GM18507 (cell line): Measurements from ENCODE around the gene NPAS3.
A peak's percentile ranks its signal among the peaks of the same experiment; 100 is the strongest.

ENCODE experiments used
- DNase-seq: peaks from one replicate; pipeline ENCODE4 v3.0.0; 2011; ENCODE audit warnings: low read depth; ENCODE audit not compliant: insufficient read length; ENCODE audit errors: extremely low spot score
- FAIRE-seq: peaks from 2 replicates; lab custom pipeline; 2011; peaks lifted over from hg19 to GRCh38; lab: Jason Lieb, UNC

Gene NPAS3

DNA sequence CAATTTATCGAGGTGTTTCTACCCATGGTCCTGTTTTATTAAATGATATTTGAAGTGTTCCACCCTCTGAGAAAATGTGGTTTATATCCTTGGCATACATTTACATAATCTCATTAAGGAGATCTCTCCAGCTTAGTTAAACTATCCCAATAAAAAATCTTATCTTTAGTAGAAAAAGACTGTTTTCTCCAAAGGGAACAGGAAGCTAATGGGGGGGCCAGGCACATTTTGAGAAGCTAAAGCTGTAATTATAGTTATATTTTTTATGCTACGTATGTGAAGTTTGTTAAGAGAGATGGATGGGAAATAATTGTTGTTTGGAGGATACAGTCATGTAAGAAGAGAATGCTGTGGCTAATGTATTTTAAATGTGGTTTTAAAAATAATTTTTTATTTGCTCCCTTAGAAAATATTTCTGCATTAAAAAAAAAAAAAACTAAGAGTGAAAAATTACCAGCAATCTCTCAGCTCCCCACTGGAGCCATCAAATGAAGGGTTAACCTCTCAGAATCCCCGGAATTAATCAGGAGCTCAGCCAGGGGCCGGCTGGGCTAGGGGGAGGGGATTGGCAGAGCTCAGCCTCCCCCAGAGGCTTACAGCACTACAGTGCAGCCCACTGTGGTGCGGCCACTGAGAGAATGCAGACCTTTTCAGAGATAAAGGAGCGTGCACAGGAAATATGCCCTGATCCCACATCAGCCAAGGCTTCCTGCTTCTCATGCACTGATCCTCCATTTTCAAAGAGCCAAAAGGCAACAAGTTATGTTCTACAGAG lies 826.4 kb downstream of the NPAS3 start:
- DNase-seq (no peak), FAIRE-seq (no peak)

DNA sequence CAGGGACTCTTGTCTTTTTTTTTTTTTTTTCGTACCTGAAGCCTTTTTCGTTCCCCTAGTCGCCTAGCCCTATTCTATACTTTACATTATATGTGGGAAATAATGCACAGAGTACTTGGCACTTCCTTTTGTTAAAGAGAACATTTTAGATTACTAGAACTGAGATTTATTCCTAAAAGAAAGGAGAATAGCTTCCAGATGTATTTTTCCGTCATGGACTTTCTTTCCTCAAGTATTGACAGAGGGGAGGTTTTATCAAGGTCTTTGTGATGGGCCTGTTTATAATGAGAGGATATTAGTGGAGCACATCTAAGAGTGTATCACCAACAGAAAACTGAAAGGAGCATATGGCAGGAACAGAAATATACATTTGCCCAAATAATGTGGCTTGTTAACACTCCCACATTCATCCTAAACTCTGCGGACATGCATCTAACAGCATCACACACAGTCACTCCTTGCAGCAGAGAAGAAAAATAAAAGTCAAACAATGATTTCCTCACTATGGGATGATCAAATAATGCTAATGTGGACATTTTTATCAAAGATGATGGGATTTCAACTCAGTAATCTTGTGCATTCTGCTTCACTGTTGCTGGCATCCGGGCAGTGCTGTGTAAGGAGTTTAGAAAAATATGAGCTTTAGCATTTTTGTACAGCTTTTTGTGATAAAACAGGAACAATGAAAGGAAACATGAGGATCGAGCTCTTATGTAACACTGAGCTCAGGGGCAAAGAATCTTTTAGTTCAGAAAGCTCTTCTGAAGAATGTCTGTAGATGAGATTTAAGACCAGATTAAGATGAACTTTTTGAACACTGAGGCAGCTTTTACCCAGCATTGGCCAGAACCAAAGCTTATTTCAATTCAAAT lies 829.1 kb downstream of the NPAS3 start:
- FAIRE-seq (no peak), DNase-seq (no peak)

DNA sequence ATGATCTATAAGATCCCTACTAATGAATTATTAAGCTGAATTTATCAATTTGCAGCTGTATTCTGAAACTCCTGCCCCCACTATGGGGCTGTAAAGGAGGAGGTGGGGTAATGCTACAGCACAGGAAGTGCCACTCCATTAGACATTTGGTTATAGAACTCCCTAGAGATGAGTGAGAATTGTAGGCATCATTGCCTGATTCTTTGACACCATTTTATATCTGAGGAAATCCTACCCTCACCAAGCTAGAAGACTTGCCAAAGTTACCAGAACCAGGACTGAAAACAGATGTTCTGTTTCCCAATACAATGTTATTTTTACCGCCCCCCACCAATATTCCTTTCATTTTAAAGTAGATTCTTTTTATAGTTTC lies 829.8 kb downstream of the NPAS3 start:
- DNase-seq (no peak), FAIRE-seq (no peak)

DNA sequence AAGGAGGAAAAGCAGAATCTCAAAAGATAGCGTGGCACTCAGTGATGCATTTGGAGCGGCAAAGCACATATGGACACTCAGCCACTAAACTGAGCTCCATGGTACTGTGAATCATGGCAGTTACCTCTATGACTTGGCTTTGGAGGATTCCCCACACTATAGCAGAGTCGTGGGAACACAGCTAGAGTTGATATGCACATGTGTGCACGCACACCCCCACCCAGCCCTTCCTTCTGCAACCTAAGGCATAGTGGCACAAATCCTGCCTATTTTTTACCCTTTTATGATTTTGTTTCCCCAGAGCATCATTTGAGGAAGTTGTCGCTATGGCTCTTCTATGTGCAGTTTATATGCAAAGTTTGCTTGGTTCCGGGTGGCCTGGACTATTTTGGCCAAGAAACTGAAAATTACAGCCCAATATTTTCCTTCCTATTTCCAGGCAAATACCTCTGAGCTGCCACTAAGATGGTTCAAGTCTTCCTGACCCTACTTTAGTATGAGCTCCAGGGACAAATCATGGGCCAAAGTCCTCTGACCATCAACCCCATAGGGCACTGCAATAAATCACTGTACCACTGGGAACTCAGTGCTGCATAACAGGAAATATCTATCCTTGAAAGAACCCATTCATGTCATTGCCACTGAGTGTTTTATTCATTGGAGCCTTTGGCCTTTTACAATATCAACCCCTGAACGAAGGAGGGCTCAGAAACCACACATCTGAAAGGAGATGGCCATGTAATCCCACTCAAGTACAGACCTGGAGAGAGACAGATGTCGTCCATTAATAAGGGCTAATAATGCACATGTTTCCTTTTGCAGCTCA lies 834.7 kb downstream of the NPAS3 start:
- FAIRE-seq (no peak), DNase-seq (no peak)

DNA sequence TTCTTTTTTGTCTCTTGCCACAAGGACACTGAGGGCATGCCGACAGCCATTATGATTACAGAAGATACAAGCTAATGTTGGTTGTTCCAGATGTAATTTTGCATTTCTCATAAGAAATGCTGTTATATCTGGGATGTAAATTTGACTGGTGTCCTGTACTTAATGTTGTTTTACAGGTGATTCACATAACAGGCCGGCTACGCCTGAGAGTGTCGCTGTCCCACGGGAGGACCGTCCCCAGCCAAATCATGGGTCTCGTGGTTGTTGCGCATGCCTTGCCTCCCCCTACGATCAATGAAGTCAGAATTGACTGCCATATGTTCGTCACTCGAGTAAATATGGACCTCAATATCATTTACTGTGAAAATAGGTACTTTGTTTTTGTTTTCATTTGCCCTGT lies 835.5 kb downstream of the NPAS3 start:
- FAIRE-seq, result no peak
- no peak for DNase-seq

DNA sequence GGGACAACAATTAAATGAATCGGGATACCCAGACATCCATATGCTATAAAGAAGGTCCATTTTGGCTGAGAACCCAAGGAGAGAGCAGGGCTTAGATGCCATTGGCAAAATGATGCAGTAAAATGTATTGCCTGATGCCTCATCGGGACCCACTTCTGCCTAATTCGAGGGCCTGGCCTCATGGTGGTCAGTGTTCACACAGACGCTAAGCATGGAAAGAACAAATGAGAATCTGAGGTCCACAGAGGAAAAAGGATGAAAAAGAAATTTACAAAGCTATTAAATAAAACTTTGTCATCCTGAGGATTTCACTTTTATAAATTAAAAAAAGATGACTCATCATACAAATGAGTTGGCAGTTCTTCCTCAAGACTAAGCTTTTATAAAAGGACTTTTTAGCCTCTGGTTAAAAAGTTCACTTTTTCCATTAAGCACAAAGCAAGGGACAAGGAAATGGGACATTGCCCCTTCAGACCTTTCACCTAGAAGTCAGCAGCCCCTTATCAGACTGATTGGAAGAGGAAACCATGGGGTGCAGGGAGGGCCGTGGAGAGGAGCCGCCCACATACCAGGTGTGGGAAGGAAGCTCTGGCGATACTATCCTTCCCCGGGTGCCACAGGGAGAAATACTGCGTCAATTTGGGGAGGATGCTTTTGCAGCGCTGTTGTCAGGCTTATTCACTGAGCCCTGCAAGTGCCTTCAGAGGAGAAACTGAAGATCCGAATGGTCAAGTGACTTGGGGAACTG lies 836.2 kb downstream of the NPAS3 start:
- FAIRE-seq (no peak), DNase-seq (no peak)

DNA sequence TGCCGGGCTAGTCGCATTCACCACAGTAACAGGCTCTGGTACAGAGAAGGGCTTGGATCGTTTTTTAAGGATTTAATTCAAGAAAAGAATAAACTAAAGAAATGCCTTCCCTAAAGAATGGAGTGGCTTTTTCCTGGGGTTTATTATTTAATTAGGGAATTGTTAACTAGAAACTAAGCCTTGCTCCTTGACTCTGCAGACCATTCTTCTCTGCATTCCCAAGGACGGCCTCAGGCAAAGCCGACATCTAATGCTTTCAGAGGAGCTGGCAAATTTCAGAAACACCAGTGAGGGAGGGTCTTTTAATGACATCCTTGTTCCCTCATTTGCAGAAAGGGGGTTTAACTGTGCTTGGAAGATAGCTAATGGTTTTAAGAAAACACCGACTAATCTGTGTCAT lies 838.2 kb downstream of the NPAS3 start:
- no peak for FAIRE-seq
- no peak for DNase-seq

DNA sequence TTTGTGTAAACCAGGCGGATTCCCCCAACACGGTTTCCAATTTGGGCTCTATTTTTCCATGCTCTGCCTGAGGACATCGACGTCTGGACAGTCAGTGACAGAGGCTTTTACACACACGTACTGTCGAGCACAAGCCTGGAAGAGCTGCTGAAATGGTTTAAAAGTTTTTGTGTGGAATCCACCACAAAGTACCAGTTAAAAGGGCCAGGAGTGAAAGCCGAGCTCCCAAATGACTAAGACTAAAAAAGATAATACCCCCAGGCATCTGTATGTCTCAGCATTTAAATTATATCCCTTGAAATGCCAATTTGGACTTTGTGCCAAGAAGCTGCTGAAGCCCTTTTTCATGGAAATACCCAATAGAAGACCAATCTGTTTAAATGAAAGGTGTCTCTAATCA lies 839.0 kb downstream of the NPAS3 start:
- DNase-seq, result no peak

DNA sequence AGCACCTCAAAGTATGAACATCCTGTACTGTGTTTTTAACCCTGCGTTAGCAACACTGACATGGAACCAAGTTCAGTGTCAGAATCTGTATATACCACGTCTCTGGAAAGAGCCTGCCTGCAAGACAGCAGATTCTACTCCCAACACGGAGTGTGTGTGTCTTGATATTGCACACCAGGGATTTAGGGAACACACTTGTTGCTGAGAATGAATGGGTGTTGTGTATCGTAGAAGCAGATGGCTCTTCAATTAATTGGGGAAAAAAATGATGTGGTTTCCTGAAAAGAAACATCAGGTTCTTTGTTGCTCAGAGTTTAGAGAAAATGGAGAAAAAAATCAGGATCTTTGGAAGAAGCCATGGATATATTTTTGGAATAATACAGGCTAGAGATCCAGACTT lies 841.4 kb downstream of the NPAS3 start:
- DNase-seq (no peak), FAIRE-seq (no peak)

More for the DNA sequence above, 839.0 kb downstream of the NPAS3 start:
- no peak for FAIRE-seq

DNA sequence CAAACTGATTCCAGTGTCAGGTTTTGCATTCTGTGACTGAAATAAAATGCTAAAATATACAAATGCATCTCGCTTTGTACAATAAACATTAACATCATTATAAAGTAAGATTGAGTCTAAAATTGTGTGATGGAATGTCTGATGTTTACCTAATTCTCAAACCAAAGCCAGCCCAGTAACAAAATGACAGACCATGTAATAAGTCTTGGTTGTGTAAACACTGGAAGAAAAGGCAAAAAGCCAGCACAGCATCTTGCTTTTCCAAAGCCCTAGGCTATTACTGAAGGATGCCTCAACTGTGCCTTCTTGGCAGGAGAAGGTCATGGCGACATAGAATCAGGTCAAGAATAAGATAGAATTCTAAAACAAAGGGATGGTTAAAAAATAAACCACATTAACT lies 842.6 kb downstream of the NPAS3 start:
- FAIRE-seq (no peak), DNase-seq (no peak)

DNA sequence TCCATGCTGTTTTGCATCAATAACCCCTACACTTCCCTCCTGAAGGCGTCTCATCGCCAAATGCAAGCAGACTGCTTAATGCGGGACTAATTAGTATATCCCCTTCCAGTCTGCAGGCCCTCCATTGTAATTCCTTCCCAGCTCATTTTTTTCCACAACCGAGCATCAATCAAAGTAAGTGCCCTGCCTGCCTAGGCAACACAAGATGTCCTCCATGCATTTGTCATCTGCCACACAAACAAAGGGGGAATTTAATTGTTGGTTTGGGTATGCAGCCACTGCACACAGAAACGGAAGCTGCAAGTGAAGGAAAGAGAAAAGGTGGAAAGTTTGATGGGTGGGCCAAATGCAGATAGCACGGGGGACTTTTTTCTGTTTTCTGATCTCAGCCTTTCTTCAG lies 844.2 kb downstream of the NPAS3 start:
- DNase-seq, result no peak
- no peak for FAIRE-seq

DNA sequence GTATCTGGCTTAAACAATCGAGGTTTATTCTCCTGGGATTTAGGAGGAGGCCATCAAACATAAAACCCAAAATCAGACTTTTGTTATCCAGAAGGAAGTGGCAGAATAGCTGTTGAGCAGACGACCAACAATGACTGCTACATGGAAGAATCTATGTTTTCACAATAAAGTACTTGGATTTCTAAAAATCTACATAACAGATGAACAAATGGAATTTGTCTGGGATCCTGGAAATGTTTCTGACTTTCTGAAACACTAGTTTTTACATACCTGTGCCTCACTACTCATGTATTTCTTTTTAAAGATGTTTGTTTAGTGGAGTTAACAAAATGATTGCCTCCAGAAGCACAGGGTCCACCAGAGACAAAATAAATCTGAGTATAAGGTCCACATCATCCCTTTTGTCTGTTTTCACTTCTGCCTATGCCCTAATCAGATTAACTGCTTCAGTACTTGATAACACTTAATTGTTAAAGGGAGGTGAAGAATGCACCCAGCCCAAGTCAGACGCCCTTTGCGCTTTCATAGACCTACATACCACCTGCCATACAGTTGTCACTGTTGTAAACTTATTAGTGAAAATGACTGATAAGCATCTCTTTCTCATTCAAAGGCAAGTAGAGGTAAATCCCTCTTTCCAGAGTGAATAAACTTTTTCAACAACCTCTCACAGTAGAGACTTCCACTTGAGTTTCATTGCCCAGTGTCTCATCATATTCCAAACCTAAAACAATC lies 847.6 kb downstream of the NPAS3 start:
- FAIRE-seq, result no peak
- no peak for DNase-seq

DNA sequence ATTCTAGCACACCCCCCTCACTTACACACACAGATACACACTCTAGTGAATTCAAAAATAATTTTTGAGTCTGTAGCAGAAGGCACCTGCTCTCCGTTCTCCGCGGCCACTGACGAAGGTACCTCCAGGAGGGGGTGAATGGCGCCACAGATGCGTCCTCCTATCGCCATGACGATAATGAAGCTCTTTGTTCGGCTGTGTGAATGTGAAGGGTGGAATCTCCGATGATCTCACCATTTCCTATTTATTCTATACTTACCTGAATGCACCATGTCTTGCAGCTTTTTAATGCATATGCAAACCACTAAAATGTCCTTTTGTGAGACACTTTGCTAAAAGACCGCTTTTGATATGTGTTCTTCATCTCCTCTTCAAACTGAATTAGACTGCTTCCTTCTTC lies 849.5 kb downstream of the NPAS3 start:
- DNase-seq (no peak), FAIRE-seq (no peak)

DNA sequence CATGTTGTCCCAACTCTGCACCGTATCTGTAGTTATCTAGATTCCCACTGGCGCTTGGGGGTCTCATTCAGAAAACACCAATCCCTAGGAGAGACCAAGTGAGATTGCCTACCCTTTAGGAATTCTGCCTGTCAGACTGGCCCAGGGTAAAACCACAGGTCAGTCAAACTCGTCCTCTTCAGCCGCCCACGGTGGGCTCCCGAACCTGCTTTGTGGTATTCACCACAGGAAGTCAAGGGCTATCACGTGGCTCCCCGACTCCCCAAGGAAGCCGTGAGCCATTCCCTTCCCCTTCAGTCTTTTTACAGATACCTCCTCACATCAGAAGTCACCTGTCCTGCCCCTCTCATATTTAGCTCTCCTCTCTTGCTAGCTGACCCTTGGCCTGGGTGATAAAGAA lies 852.3 kb downstream of the NPAS3 start:
- peak; percentile 76 for FAIRE-seq

DNA sequence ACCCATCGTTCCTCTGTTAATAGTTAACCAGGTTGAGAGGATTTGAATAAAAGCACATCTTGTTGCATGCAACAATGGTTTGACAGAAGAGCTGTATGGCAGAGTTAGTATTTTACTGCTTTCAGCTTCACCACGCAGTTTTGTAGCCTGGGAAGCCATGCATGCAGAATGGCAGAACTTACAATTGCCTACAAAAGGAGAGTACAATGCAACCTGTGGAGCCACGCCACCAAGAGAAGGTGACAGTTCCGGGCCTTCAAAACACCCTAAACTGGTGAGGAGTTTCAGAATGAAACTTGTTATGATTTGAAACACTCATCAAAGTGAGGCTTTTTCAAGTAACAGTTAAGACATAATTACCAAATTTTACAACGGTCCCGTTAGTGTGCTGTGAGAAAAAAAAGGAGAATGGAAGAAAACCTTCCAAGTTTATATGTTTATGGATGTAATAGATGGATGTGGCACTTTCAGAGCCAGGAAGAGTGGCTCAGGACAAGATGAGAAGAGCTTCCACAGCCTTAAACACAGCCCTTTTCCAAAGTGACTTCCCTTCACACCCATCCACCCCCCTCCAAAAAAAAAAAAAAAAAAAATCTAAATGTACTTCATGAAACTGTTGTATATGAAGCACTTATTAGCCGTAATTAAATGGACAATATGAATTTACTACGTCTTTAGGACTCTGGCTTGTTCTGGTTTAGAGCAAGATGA lies 853.5 kb downstream of the NPAS3 start:
- FAIRE-seq, result peak; percentile 80

More for the DNA sequence above, 852.3 kb downstream of the NPAS3 start:
- DNase-seq, result no peak

DNA sequence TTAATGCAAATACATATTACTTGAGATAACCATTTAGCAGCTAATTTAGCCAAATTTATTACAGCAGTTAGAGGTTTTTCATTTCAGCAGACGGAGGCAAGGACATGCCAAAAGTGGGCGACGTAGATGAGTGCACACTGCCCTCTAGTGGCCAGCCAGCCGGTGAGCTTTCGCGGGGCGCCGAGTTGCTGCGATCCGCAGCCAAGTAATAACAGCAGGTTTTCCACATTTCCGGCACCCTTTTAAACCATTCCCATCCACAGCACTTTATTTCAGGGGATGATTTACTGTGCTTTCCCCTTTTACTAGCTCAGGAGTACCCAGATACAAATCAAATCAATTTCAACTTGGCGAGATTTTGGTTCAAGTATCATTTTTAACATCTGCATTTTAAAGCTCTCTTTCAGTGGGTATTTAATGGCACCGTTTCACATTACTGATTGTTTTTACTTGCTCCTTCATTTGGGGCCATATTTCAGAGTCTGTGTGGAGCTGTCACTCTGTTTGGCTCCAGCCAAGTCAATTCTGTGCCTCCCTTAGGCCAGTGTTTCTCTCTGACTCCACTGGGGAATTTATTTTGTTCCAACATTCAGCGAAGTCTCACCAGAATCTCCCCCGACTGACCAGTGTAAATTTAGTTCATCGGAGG lies 854.2 kb downstream of the NPAS3 start:
- FAIRE-seq (peak; percentile 86), DNase-seq (peak; percentile 54)

More for the DNA sequence above, 853.5 kb downstream of the NPAS3 start:
- DNase-seq, result no peak

DNA sequence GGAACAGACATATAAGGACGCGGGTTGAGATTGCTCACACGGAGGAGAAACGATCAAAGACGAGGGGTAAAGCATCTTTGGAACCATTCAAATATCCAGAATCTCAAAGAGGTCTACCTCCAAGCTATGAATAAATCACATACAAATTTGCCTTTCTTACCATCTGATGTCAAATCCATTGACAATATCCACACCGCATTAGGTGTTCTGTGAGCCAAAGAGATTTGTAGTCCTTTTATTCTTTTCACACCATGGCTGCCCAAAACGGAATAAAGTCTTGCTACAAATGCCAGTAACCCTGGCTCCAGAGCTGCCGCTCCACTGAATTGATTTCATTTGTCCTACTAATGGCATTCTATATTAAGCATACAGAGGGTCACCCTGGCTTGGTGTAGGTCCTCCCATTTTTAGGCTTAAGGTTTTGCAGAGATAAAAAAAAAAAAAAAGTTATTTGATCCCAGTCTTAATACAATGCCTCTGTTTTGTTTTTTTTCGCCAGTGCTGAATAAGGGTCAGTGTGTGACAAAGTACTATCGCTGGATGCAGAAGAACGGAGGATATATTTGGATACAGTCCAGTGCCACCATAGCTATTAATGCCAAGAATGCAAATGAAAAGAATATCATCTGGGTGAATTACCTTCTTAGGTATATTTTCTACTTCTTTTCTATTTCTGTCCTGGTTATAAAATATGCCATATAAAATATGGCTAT lies 854.9 kb downstream of the NPAS3 start:
- DNase-seq (no peak), FAIRE-seq (no peak)
